SU-DHL-6 (cell line): ENCODE measurements around the gene GRPEL1.

Source experiments
- H2AFZ ChIP-seq: fragments of 200-600 bp; sonication (generic); 2 replicates; pipeline ENCODE4 v1.6.1; 2014; ENCODE audit warnings: low read depth, mild to moderate bottlenecking, moderate library complexity, mixed read lengths, antibody characterized with exemption, low read length; ENCODE audit not compliant: severe bottlenecking
- H3F3A ChIP-seq: fragments of 200-600 bp; shearing (Covaris generic); 2 replicates; pipeline ENCODE4 v1.6.0; 2016; ENCODE audit warnings: antibody characterized with exemption, mild to moderate bottlenecking; ENCODE audit not compliant: insufficient read depth
- H3K27ac ChIP-seq: fragments of 200-600 bp; sonication (generic); 2 replicates; pipeline ENCODE4 v1.5.1; 2016; ENCODE audit warnings: low read depth, mild to moderate bottlenecking, low read length, moderate library complexity, mixed read lengths
- H3K27me3 ChIP-seq: fragments of 200-600 bp; sonication (generic), shearing (Covaris generic); 2 replicates; pipeline ENCODE4 v1.6.0; 2014; ENCODE audit warnings: mild to moderate bottlenecking, low read length
- H3K36me3 ChIP-seq: fragments of 200-600 bp; sonication (generic); 2 replicates; pipeline ENCODE4 v1.6.1; 2014; ENCODE audit warnings: mild to moderate bottlenecking, low read length, mixed read lengths
- H3K4me2 ChIP-seq: fragments of 300-600, 200-600 bp; shearing (Covaris generic), sonication (generic); 2 replicates; pipeline ENCODE4 v1.6.0; 2014; ENCODE audit warnings: low read length, low read depth, mild to moderate bottlenecking; ENCODE audit not compliant: poor library complexity, severe bottlenecking
- H3K4me3 ChIP-seq: fragments of 200-600 bp; sonication (generic); 2 replicates; pipeline ENCODE4 v1.5.1; 2014; ENCODE audit warnings: antibody characterized with exemption, low read length, mild to moderate bottlenecking, mixed read lengths; ENCODE audit not compliant: insufficient read depth, poor library complexity, severe bottlenecking
- H3K79me2 ChIP-seq: fragments of 200-600 bp; sonication (generic); 2 replicates; pipeline ENCODE4 v1.6.1; 2014; ENCODE audit warnings: mild to moderate bottlenecking, low read length, moderate library complexity; ENCODE audit not compliant: insufficient read depth
- H3K9ac ChIP-seq: fragments of 200-600 bp; sonication (generic); 2 replicates; pipeline ENCODE4 v1.7.0; 2014; ENCODE audit warnings: mild to moderate bottlenecking, low read length
- H3K9me2 ChIP-seq: fragments of 200-600 bp; sonication (generic); replicated peaks from 2 replicates; pipeline ENCODE4 v1.6.1; 2014; ENCODE audit warnings: low read length; ENCODE audit not compliant: insufficient read depth
- H3K9me3 ChIP-seq: fragments of 200-600 bp; sonication (generic); 2 replicates; pipeline ENCODE4 v1.6.1; 2014; ENCODE audit warnings: low read length, mixed read lengths; ENCODE audit not compliant: insufficient read depth
- H4K20me1 ChIP-seq: fragments of 200-600 bp; sonication (generic); 2 replicates; pipeline ENCODE4 v1.6.1; 2014; ENCODE audit warnings: low read depth, mild to moderate bottlenecking, antibody characterized with exemption, low read length, moderate library complexity, mixed read lengths
- EZH2phosphoT487 ChIP-seq: fragments of 200-600 bp; sonication (generic), shearing (Covaris generic); conservative IDR thresholded peaks from 2 replicates; pipeline ENCODE4 v1.6.1; 2018; ENCODE audit warnings: mild to moderate bottlenecking, antibody characterized with exemption, low read length, moderate library complexity, mixed read lengths
- TF ChIP-seq, protein P1 (sequence below): fragments of 200-600 bp; sonication (generic); IDR thresholded peaks from one replicate; pipeline ENCODE4 v1.5.1; 2017; ENCODE audit warnings: antibody characterized with exemption, mild to moderate bottlenecking, low read length, moderate library complexity; ENCODE audit not compliant: insufficient read depth, poor library complexity, severe bottlenecking

GRPEL1 gene

DNA sequence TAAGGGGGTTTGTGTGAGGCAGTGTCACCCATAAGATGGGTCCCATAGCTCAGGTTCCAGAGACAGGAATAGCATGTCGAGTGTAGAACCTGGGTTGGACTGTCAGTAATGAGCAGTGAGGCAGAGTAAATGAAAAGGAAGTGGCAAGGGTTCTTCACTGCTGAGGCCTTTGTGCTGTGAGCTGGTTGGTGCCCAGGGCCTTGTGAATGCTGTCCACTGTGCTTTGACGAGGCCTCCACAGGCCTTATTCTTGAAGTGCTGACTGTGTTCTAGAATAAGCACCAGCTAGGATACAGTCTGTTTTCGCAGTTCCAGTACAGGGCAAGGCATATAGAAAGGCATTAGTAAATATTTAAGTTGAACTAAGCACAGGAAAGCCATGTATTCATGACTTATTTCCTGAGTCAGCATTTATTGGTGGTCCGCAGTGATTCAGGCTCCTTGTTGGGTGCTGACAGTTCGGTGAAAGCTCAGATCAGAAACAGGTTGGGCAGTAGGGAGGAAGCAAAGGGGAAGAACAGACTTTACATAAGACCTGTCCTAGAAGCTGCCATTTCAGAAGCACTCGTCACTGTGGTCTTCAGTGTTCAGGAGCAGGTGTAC, 50.3 kb downstream of the GRPEL1 start:
- Histone ChIP-seq H2AFZ (no peak overlapping the region), H3K4me3 (no peak overlapping the region), H3K36me3 (0 out of 2 replicates have a peak, but pooled peaks cover 3% of the 10 kb centered on the region), H3K9me3 (no peaks in the 10 kb centered on the region), H3K79me2 (no peaks in the 10 kb centered on the region), H3K4me2 (no peak overlapping the region), H3K27ac (no peak overlapping the region), H4K20me1 (no peaks in the 10 kb centered on the region), H3K9ac (no peak overlapping the region), H3K27me3 (no peaks in the 10 kb centered on the region), H3K9me2 (no peaks in the 10 kb centered on the region), H3F3A (no peaks in the 10 kb centered on the region)
- TF ChIP-seq EZH2phosphoT487 = no peak
- TF ChIP-seq, protein P1, sequence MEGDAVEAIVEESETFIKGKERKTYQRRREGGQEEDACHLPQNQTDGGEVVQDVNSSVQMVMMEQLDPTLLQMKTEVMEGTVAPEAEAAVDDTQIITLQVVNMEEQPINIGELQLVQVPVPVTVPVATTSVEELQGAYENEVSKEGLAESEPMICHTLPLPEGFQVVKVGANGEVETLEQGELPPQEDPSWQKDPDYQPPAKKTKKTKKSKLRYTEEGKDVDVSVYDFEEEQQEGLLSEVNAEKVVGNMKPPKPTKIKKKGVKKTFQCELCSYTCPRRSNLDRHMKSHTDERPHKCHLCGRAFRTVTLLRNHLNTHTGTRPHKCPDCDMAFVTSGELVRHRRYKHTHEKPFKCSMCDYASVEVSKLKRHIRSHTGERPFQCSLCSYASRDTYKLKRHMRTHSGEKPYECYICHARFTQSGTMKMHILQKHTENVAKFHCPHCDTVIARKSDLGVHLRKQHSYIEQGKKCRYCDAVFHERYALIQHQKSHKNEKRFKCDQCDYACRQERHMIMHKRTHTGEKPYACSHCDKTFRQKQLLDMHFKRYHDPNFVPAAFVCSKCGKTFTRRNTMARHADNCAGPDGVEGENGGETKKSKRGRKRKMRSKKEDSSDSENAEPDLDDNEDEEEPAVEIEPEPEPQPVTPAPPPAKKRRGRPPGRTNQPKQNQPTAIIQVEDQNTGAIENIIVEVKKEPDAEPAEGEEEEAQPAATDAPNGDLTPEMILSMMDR = no peak

DNA sequence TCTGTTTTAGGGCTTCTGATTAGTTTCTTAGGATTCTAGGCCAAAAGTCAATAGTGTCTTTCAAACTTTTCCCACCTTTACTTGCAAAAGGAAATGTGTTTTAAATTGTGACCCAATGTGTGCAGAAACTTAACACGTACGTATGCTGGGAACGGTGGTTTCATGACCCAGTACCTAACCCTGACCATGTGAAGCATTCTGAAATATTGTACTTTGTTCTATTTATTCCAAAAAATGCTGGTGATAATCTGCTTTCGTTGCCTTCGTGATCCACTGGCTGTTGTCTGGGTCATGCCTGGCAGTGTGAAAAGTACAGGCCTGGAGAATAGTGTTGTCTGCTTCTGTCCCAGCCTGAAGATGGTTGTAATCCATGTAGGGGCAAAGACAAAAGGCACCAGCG, 51.4 kb downstream of the GRPEL1 start:
- Histone ChIP-seq H4K20me1 (no peaks in the 10 kb centered on the region), H3K27me3 (no peaks in the 10 kb centered on the region), H3K36me3 (0 out of 2 replicates have a peak, but pooled peaks cover 3% of the 10 kb centered on the region), H3K4me3 (no peak overlapping the region), H2AFZ (no peak overlapping the region), H3K9ac (no peak overlapping the region), H3K27ac (no peak overlapping the region), H3K4me2 (no peak overlapping the region), H3F3A (no peaks in the 10 kb centered on the region), H3K9me2 (no peaks in the 10 kb centered on the region), H3K9me3 (no peaks in the 10 kb centered on the region), H3K79me2 (no peaks in the 10 kb centered on the region)
- TF ChIP-seq, protein P1 = no peak
- no peak for TF ChIP-seq EZH2phosphoT487

DNA sequence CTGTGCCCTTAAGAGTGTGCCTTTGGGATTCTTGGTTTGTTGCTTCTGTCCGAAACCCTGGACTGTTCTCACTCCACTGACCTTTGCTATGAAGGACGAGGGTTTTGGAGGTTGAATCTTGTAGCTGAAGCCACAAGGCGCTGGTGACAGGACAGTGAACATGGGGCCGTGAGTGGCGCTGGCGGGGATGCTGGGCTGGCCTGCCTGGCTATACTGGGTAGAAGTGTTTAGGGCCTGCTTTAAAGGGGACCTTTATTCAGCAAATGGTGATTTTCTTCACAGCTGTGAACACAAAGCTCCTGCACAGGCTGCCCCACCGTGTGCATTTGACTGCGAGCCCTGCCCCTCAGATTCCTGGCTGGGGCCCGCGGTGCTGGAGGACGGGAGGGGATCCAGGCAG, 51.8 kb downstream of the GRPEL1 start:
- Histone ChIP-seq H3K9me3 (no peaks in the 10 kb centered on the region), H3K79me2 (no peaks in the 10 kb centered on the region), H3K27me3 (no peaks in the 10 kb centered on the region), H3F3A (no peaks in the 10 kb centered on the region), H3K9ac (no peak overlapping the region), H3K4me2 (no peak overlapping the region), H3K36me3 (0 out of 2 replicates have a peak, but pooled peaks cover 3% of the 10 kb centered on the region), H2AFZ (no peak overlapping the region), H3K27ac (no peak overlapping the region), H4K20me1 (no peaks in the 10 kb centered on the region), H3K4me3 (no peak overlapping the region), H3K9me2 (no peaks in the 10 kb centered on the region)
- TF ChIP-seq, protein P1 = no peak
- no peak for TF ChIP-seq EZH2phosphoT487
